ENCODE data around the gene CHCHD6.
"Not testable (repeated sequence)": the region's sequence is repeated elsewhere in the genome, so short reads cannot be mapped to it uniquely, and the experiment has no call there.

The CHCHD6 gene

DNA sequence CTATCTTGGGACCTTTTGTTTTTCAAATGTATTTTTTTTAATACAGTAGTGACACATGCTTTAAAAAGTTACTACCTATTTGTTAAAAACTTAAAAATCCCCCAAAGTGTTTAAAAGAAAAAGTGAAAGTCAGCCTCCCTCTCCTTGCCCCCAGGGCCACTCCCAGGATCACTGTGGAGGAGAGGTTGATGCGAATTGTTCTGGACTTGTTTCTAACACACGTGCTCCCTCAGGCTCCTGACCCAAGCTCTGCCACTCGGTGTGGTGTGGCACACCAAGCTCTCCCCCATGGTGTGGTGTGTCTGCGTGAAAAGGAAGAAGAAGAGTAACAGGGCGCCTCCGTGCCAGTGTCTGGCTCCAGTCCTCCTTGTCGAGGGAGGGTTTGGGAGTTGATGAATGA is 93.5 kb downstream of the CHCHD6 start:
- no peak overlapping the region for H3K27ac ChIP-seq
- TF ChIP-seq CTCF (IDR thresholded peaks at IDR 0.05), result no peak
- no peak for TF ChIP-seq ZFX (IDR thresholded peaks at IDR 0.05; ENCODE audit: borderline replicate concordance)

- H3K27ac ChIP-seq, result no peak overlapping the region
- TF ChIP-seq CTCF (IDR thresholded peaks at IDR 0.05), result no peak
- TF ChIP-seq ZFX (IDR thresholded peaks at IDR 0.05; ENCODE audit: borderline replicate concordance), result no peak
Measured at GRCh38 chr3:126798521-126798920, 94.5 kb downstream of the CHCHD6 start.

DNA sequence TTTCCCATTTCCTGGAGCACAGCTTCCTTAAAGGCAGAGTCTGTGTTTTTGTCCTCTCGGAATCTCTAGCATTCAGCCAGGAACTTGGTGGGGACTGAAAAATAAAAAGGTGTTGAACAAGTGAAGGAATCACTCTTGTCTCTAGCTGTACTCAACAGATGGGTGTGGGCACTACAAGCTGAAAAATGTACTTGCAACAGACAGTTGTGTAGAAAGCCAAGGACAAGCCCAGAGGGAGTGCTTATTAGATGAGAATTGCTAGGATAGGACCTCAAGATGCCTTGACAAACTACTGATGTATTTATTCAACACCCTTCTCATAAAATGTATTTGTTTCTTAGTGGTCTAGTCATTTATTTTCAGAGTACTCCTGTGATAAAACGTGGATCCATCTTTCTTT is 95.1 kb downstream of the CHCHD6 start:
- no peak for TF ChIP-seq ZFX (IDR thresholded peaks at IDR 0.05; ENCODE audit: borderline replicate concordance)
- no peak for TF ChIP-seq CTCF (IDR thresholded peaks at IDR 0.05)
- H3K27ac ChIP-seq, result no peak overlapping the region

GRCh38 chr3:126801312-126801711 is 97.3 kb downstream of the CHCHD6 start:
- not testable (repeated sequence) for H3K27ac ChIP-seq

DNA sequence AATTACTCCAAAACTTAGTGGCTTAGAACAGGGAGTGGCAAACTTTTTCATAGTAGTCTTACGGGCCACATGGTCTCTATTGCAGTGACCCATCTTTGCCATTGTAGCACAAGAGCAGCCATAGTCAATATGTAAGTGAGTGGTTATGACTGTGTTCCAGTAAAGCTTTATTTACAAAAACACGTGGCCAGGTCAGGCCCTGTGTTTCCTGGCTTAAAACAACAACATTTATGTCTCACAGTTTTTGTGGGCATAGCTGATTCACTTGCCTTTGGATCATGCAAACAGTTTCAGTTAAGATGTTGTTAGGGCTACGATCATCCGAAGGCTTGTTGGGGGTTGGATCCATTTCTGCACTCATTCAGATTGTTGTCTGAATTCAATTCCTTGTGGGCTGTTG is 103.8 kb downstream of the CHCHD6 start:
- TF ChIP-seq CTCF (IDR thresholded peaks at IDR 0.05), result no peak
- no peak for TF ChIP-seq ZFX (IDR thresholded peaks at IDR 0.05; ENCODE audit: borderline replicate concordance)
- no peak overlapping the region for H3K27ac ChIP-seq

- no peak overlapping the region for H3K27ac ChIP-seq
- TF ChIP-seq ZFX (IDR thresholded peaks at IDR 0.05; ENCODE audit: borderline replicate concordance) (no peak), CTCF (IDR thresholded peaks at IDR 0.05) (no peak)
Measured at GRCh38 chr3:126811530-126811929, 107.5 kb downstream of the CHCHD6 start.

- no peak overlapping the region for H3K27ac ChIP-seq
- TF ChIP-seq ZFX (IDR thresholded peaks at IDR 0.05; ENCODE audit: borderline replicate concordance) (no peak), CTCF (IDR thresholded peaks at IDR 0.05) (no peak)
Measured at GRCh38 chr3:126816298-126816697, 112.3 kb downstream of the CHCHD6 start.

DNA sequence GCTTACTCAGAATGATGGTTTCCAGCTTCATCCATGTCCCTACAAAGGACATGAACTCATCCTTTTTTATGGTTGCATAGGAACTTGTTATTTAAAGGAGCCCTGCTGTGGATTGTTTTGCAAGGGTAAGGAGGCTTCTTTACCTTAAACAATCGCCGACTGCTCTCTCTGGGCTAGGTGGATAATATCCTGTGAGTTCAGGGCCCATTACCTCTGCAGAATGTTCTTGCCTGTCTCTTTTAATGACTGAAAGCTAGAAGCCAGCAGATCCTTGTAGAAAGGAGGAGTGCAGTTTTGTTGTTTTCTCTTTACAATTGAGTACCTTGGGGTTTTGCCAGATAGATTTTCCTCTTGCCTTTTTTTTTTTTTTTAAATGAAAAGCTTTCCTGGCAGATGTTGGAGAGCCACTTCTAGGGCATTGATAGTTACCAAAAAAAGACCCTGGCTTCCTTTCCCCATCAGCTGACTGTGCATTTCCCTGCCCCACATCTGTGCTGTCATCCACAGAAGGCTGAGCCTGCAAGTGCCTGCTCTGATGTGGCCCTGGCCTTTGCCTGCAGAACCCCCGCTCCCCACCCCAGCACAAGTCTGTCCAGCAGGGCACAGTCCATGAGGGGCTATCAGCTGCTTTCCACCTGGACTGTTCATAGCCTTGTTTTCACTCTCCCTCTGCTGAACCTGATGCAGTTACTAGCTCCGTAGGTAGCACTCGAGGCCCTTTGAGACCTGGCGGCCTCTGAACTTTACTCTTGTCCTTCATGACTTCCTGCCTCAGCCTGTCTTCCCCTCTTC is 113.1 kb downstream of the CHCHD6 start:
- H3K27ac ChIP-seq, result no peak overlapping the region

More for the DNA sequence above, 113.1 kb downstream of the CHCHD6 start:
- TF ChIP-seq ZFX (IDR thresholded peaks at IDR 0.05; ENCODE audit: borderline replicate concordance) (no peak), CTCF (IDR thresholded peaks at IDR 0.05) (no peak)
